ENCODE measurements around the gene DOCK3. TPM values are rescaled to one million over a fixed set of nuclear protein-coding genes. Genes with fewer than 3 reads are reported as not detected.

DOCK3 gene
- 0.14 and 0.34 TPM in 2 replicates for total RNA-seq (2022)
- Bru-seq, nascent RNA: percentile 19 among the genes with signal in this experiment
- percentile 26 among the genes with signal in this experiment for BruChase-seq, experiment 1, labeled RNA remaining after a 6-hour chase
- BruChase-seq, experiment 2, labeled RNA remaining after a 2-hour chase: percentile 23 among the genes with signal in this experiment
- long read RNA-seq: 0 reads

GRCh38 chr3:50674349-50675178 is at the start of gene DOCK3:
Gene DOCK3 (plus strand): TSS chr3:50674927. CDS start chr3:50675264, 337 bp downstream.
- Mint-ChIP-seq H3K4me1 (ENCODE audit: insufficient read depth, unreplicated experiment) (peaks cover 6% of the 10 kb centered on the region), H3K4me3 (ENCODE audit: unreplicated experiment) (peak within 1 kb of the TSS; percentile 49), H3K27me3 (ENCODE audit: insufficient read depth, unreplicated experiment) (peaks cover 76% of the 10 kb centered on the region), H3K27ac (ENCODE audit: low read depth, unreplicated experiment) (no peak within 1 kb of the TSS), H3K9me3 (ENCODE audit: unreplicated experiment) (no peaks in the 10 kb centered on the region), H3K36me3 (ENCODE audit: insufficient read depth, unreplicated experiment) (no peaks in the 10 kb centered on the region)
- ChIA-PET CTCF (interaction anchor here (0.8 to 1.5 kb wide), 3 partner anchors 14 to 57 kb away, joined by 3 to 5 read pairs (median 3); no protein-coding TSS in a partner anchor), POLR2A (interaction anchor here (0.7 to 2.4 kb wide), 3 partner anchors 12 to 29 kb away, joined by 3 to 6 read pairs (median 3); no protein-coding TSS in a partner anchor)
- intact Hi-C loops (cut with micrococcal nuclease): no loop called here
- DNase-seq (ENCODE audit: unreplicated experiment): peak; percentile 51
- TF ChIP-seq CTCF (IDR thresholded peaks at IDR 0.05; ENCODE audit: unreplicated experiment): no peak
- no TSS peak for BruUV-seq (replicated peaks)

GRCh38 chr3:50625231-50626182 is 49.2 kb upstream of the DOCK3 start:
- Mint-ChIP-seq H3K27me3 (ENCODE audit: insufficient read depth, unreplicated experiment) (no peaks in the 10 kb centered on the region), H3K4me3 (ENCODE audit: unreplicated experiment) (no peak overlapping the region), H3K36me3 (ENCODE audit: insufficient read depth, unreplicated experiment) (peaks cover 12% of the 10 kb centered on the region), H3K27ac (ENCODE audit: low read depth, unreplicated experiment) (no peak overlapping the region), H3K4me1 (ENCODE audit: insufficient read depth, unreplicated experiment) (peaks cover 35% of the 10 kb centered on the region), H3K9me3 (ENCODE audit: unreplicated experiment) (no peaks in the 10 kb centered on the region)
- ChIA-PET CTCF (interaction anchor here (0.6 to 7.7 kb wide), 6 partner anchors 11 to 985 kb away, joined by 3 to 61 read pairs (median 4); partner anchors contain the start of gene MAPKAPK3), POLR2A (no interaction called here)
- no TSS peak for BruUV-seq (replicated peaks)
- TF ChIP-seq CTCF (IDR thresholded peaks at IDR 0.05; ENCODE audit: unreplicated experiment): no peak
- no peak for DNase-seq (ENCODE audit: unreplicated experiment)
- intact Hi-C loops (cut with micrococcal nuclease): no loop called here

GRCh38 chr3:50626401-50626800 is 48.3 kb upstream of the DOCK3 start:
- ChIA-PET CTCF (interaction anchor here (0.6 to 7.7 kb wide), 6 partner anchors 8 to 984 kb away, joined by 3 to 61 read pairs (median 6); partner anchors contain the start of gene MAPKAPK3), POLR2A (interaction anchor here (2.5 kb wide), 1 partner anchor 10 kb away, joined by 7 read pairs; the partner anchor contains the start of gene MAPKAPK3)
- TF ChIP-seq CTCF (IDR thresholded peaks at IDR 0.05; ENCODE audit: unreplicated experiment): no peak
- H3K4me1 Mint-ChIP-seq (ENCODE audit: insufficient read depth, unreplicated experiment): peaks cover 30% of the 10 kb centered on the region
- DNase-seq (ENCODE audit: unreplicated experiment): no peak
- H3K27me3 Mint-ChIP-seq (ENCODE audit: insufficient read depth, unreplicated experiment): no peaks in the 10 kb centered on the region
- BruUV-seq (replicated peaks): no TSS peak
- no peak overlapping the region for H3K27ac Mint-ChIP-seq (ENCODE audit: low read depth, unreplicated experiment)
- no peak overlapping the region for H3K4me3 Mint-ChIP-seq (ENCODE audit: unreplicated experiment)
- intact Hi-C loops (cut with micrococcal nuclease): no loop called here
- peaks cover 14% of the 10 kb centered on the region for H3K36me3 Mint-ChIP-seq (ENCODE audit: insufficient read depth, unreplicated experiment)
- no peaks in the 10 kb centered on the region for H3K9me3 Mint-ChIP-seq (ENCODE audit: unreplicated experiment)
